Stimulated activated CD4-positive, alpha-beta T cell treated with anti-CD3 and anti-CD28 coated beads, TNF-alpha, amount 100 ng/mL, for 4 hours (primary cell): ENCODE results near the gene TRIM31.

Experiments used
- DNase-seq, 3 experiments: peaks; one replicate each; pipeline ENCODE4 v3.0.0-alpha.2; 2020; ENCODE audit warnings: low read depth in 3 of 3

Gene TRIM31

GRCh38 chr6:30116724-30117123 lies 3.8 kb upstream of the TRIM31 start:
- no peak for DNase-seq

- DNase-seq: no peak
Observed at GRCh38 chr6:30113841-30114240, 951 bp upstream of the TRIM31 start.

- DNase-seq: no peak
Observed at GRCh38 chr6:30112402-30112994, 392 bp downstream of the TRIM31 start.

GRCh38 chr6:30111266-30111856 lies 1.5 kb downstream of the TRIM31 start:
- no peak for DNase-seq

GRCh38 chr6:30104661-30105060 lies 8.2 kb downstream of the TRIM31 start:
- no peak for DNase-seq

GRCh38 chr6:30103872-30104179 lies 9.1 kb downstream of the TRIM31 start:
- DNase-seq: no peak

- DNase-seq: peak; percentile 58 to 73 (median 72)
Observed at GRCh38 chr6:30102970-30103871, 9.7 kb downstream of the TRIM31 start.

- DNase-seq: no peak
Observed at GRCh38 chr6:30102414-30102969, 10.4 kb downstream of the TRIM31 start.

- DNase-seq: peak; percentile 45 to 50 (median 50)
Observed at GRCh38 chr6:30101444-30102413, 11.2 kb downstream of the TRIM31 start.

GRCh38 chr6:30100585-30101443 lies 12.1 kb downstream of the TRIM31 start:
- no peak for DNase-seq

- no peak for DNase-seq
Observed at GRCh38 chr6:30100154-30100553, 12.7 kb downstream of the TRIM31 start.

- no peak for DNase-seq
Observed at GRCh38 chr6:30097902-30098768, 14.8 kb downstream of the TRIM31 start.

- DNase-seq: no peak
Observed at GRCh38 chr6:30096829-30097228, 16.1 kb downstream of the TRIM31 start.

- no peak for DNase-seq
Observed at GRCh38 chr6:30093951-30094661, 18.8 kb downstream of the TRIM31 start.

GRCh38 chr6:30092852-30093543 lies 19.9 kb downstream of the TRIM31 start:
- no peak for DNase-seq

GRCh38 chr6:30091577-30092381 lies 21.1 kb downstream of the TRIM31 start:
- DNase-seq: no peak

GRCh38 chr6:30087876-30088275 lies 25.0 kb downstream of the TRIM31 start:
- no peak for DNase-seq
